ENCODE measurements around the gene HLA-DQB2.

DNA sequence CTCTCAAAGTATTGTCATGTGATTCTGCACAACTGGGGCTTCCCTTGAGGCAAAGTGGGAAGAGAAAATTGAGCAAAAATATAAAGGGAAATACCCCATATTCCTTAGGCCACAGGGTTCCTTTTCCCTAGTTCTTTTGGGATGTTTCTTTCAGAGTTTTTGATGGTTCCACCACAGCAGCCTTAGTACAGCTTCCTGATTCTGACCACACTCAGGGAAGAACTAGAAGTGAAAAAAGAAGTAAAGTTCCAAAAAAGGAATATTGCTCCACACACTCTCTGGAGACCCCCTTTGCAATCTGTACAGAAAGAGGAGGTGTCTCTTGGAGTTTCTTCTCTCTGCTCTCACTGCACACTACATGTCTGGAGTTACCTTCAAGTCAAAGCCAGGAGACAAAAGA lies 50.1 kb downstream of the HLA-DQB2 start:
- TF ChIP-seq, protein P1, sequence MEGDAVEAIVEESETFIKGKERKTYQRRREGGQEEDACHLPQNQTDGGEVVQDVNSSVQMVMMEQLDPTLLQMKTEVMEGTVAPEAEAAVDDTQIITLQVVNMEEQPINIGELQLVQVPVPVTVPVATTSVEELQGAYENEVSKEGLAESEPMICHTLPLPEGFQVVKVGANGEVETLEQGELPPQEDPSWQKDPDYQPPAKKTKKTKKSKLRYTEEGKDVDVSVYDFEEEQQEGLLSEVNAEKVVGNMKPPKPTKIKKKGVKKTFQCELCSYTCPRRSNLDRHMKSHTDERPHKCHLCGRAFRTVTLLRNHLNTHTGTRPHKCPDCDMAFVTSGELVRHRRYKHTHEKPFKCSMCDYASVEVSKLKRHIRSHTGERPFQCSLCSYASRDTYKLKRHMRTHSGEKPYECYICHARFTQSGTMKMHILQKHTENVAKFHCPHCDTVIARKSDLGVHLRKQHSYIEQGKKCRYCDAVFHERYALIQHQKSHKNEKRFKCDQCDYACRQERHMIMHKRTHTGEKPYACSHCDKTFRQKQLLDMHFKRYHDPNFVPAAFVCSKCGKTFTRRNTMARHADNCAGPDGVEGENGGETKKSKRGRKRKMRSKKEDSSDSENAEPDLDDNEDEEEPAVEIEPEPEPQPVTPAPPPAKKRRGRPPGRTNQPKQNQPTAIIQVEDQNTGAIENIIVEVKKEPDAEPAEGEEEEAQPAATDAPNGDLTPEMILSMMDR (IDR thresholded peaks at IDR 0.05): no peak
- TF ChIP-seq POLR2A (IDR thresholded peaks at IDR 0.05) (no peak), EP300 (IDR thresholded peaks at IDR 0.05) (no peak)

Data from ovary (tissue), 3 donors.